Lower lobe of right lung (tissue), 2 donors: Measurements from ENCODE around the gene DNAAF9. TPM values are rescaled to one million over a fixed set of nuclear protein-coding genes. Genes with fewer than 3 reads are reported as not detected.

Source experiments
- ATAC-seq, 2 donors: fragments of 200-7000 bp; cut with Tn5 transposase; one replicate each; pipeline ENCODE4 v1.9.1; 2020 to 2022; ENCODE audit warnings: mild to moderate bottlenecking in 2 of 2, moderate library complexity in 2 of 2
- DNase-seq: peaks from one replicate; pipeline ENCODE4 v3.0.0-alpha.2; 2020
- H3K27ac ChIP-seq: fragments of 200-600 bp; one replicate; pipeline ENCODE4 v1.8.0; 2022
- H3K27me3 ChIP-seq: fragments of 200-600 bp; one replicate; pipeline ENCODE4 v1.8.0; 2022; ENCODE audit warnings: low read depth
- H3K36me3 ChIP-seq: fragments of 200-600 bp; one replicate; pipeline ENCODE4 v1.8.0; 2022; ENCODE audit warnings: mild to moderate bottlenecking
- H3K4me1 ChIP-seq: fragments of 200-600 bp; one replicate; pipeline ENCODE4 v1.8.0; 2022
- H3K4me3 ChIP-seq: fragments of 200-600 bp; one replicate; pipeline ENCODE4 v1.8.0; 2022; ENCODE audit warnings: mild to moderate bottlenecking
- H3K9me3 ChIP-seq: fragments of 200-600 bp; one replicate; pipeline ENCODE4 v1.8.0; 2022
- CTCF ChIP-seq: fragments of 200-600 bp; IDR thresholded peaks from one replicate; pipeline ENCODE4 v1.8.0; 2022; ENCODE audit warnings: antibody characterized with exemption, mild to moderate bottlenecking
- intact Hi-C: fragments of 100-400 bp; cut with DNase I; formaldehyde crosslinking; loops from one replicate; pipeline ENCODE4 v1.11.0; 2022
- total RNA-seq: library from RNA; stranded (reverse); fragmentation: NEBNext Ultra II Directional; extraction: Animal tissue kit (Norgen Biotek cat#: 25700); gene quantifications from one replicate; pipeline ENCODE4 v1.2.1, GENCODE V29; 2021
- donor health status: DM: no; HTN: yes; CAD: no; lungs with severe emphysema.

The DNAAF9 gene
- total RNA-seq, 1 donor from 2014 or later, result 24.0 TPM

- Histone ChIP-seq H3K9me3 (no peaks in the 10 kb centered on the region), H3K27ac (no peak overlapping the region), H3K4me3 (no peak overlapping the region), H3K36me3 (no peaks in the 10 kb centered on the region), H3K4me1 (peaks cover 26% of the 10 kb centered on the region), H3K27me3 (no peaks in the 10 kb centered on the region)
- ATAC-seq (no peak), DNase-seq (no peak)
- intact Hi-C loops, result no loop called here
- TF ChIP-seq CTCF, result no peak
These were observed 2.3 kb downstream of the DNAAF9 start for GRCh38 chr20:3405139-3405538.

GRCh38 chr20:3404402-3404801 lies 3.1 kb downstream of the DNAAF9 start:
- H3K9me3 ChIP-seq, result no peaks in the 10 kb centered on the region
- intact Hi-C loops, result no loop called here
- H3K4me1 ChIP-seq, result peaks cover 26% of the 10 kb centered on the region
- H3K4me3 ChIP-seq, result no peak overlapping the region
- no peak overlapping the region for H3K27ac ChIP-seq
- ATAC-seq, result no peak
- DNase-seq, result no peak
- no peaks in the 10 kb centered on the region for H3K36me3 ChIP-seq
- TF ChIP-seq CTCF, result no peak
- H3K27me3 ChIP-seq, result no peaks in the 10 kb centered on the region

- Histone ChIP-seq H3K27ac (no peak overlapping the region), H3K36me3 (no peaks in the 10 kb centered on the region), H3K4me1 (peaks cover 26% of the 10 kb centered on the region), H3K4me3 (no peak overlapping the region), H3K27me3 (no peaks in the 10 kb centered on the region), H3K9me3 (no peaks in the 10 kb centered on the region)
- intact Hi-C loops, result no loop called here
- DNase-seq (no peak), ATAC-seq (no peak)
- TF ChIP-seq CTCF, result no peak
These were observed 3.7 kb downstream of the DNAAF9 start for GRCh38 chr20:3403741-3404140.

GRCh38 chr20:3402453-3402852 lies 5.0 kb downstream of the DNAAF9 start:
- no peaks in the 10 kb centered on the region for H3K9me3 ChIP-seq
- no peak overlapping the region for H3K4me3 ChIP-seq
- H3K27me3 ChIP-seq, result no peaks in the 10 kb centered on the region
- H3K4me1 ChIP-seq, result peaks cover 26% of the 10 kb centered on the region
- intact Hi-C loops, result no loop called here
- DNase-seq (no peak), ATAC-seq (no peak)
- no peaks in the 10 kb centered on the region for H3K36me3 ChIP-seq
- TF ChIP-seq CTCF, result no peak
- no peak overlapping the region for H3K27ac ChIP-seq

- H3K27ac ChIP-seq, result no peak overlapping the region
- H3K4me3 ChIP-seq, result no peak overlapping the region
- DNase-seq (no peak), ATAC-seq (no peak)
- no peaks in the 10 kb centered on the region for H3K36me3 ChIP-seq
- peaks cover 4% of the 10 kb centered on the region for H3K9me3 ChIP-seq
- intact Hi-C loops, result no loop called here
- TF ChIP-seq CTCF, result no peak
- H3K4me1 ChIP-seq, result peaks cover 16% of the 10 kb centered on the region
- no peaks in the 10 kb centered on the region for H3K27me3 ChIP-seq
These were observed 7.0 kb downstream of the DNAAF9 start for GRCh38 chr20:3400260-3401155.
